GM19099 (cell line): ENCODE measurements around the gene RAPSN.

ENCODE experiments used
- POLR2A ChIP-seq: IDR thresholded peaks from 3 replicates; pipeline ENCODE4 v1.6.1; 2011; ENCODE audit warnings: low read depth; ENCODE audit not compliant: insufficient read length; ENCODE audit errors: extremely low read depth

RAPSN gene

GRCh38 chr11:47445840-47446239 is 3.1 kb downstream of the RAPSN start:
- no peak for TF ChIP-seq POLR2A

DNA sequence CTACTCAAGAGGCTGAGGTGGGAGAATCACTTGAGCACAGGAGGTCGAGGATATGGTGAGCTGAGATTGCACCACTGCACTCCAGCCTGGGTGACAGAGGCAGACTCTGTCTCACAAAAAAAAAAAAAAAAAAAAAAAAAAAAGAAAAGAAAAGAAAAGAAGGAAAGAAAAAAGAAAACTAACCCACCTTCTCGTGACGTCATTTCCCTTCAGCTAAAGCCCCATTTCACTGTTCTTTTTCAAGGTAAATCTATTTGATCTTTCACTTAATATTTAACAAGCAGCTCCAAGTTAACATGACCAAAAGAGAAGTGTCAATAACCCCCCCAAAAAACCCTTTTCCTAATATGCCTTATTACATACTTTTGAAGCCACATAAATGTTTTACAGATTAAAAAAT is 5.1 kb downstream of the RAPSN start:
- TF ChIP-seq POLR2A, result no peak

DNA sequence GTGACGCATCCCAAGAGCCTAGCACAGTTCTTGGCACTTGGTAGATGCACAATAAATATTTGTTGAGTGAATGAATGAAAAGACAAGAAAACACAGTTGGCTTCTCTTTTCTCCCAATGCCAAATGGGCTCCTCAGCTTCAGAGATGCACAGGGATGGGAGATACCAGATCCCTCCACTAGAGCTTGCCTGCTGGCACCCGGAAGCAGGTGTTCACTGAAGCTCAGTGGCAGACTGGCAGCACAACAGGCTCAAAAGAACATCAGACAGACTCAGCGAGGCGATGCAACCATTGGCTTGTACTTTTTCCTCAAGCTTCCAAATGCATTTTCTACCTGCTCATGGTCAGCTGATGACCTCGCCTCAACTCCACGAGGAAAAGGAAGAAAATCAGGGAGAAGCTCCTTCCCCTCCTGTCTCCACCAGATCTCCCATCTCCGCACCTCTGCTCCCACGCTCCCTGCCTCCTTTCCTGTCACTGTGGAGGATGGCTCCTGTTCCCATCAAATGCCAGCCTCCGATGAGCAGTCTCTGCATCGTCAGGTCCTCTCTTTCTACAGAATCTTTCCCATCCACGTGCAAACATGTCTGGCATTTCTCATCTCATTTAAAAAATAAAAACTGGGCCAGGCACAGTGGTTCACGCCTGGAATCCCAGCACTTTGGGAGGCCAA is 5.8 kb downstream of the RAPSN start:
- TF ChIP-seq POLR2A, result no peak

- no peak for TF ChIP-seq POLR2A
Measured at GRCh38 chr11:47442514-47442913, 6.4 kb downstream of the RAPSN start.

DNA sequence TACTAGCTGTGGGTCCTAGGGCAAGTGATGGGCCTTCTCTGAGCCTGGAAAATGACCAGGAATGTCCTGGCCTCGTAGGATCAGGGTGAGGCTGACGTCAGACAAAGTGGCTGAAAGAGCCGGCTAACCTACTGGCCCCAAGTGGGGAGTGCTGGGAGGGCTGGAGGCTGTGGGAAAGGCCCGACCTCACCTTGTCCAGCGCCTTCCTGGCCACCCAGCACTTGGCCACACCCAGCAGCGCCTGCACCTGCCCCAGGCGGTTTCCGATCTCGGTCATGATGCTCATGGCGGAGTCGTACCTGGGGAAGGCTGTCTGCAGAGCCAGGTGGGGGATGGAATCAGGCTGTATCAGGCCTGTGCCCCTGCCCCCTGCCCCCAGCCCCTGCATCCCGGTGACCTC is 7.5 kb downstream of the RAPSN start:
- TF ChIP-seq POLR2A, result no peak

DNA sequence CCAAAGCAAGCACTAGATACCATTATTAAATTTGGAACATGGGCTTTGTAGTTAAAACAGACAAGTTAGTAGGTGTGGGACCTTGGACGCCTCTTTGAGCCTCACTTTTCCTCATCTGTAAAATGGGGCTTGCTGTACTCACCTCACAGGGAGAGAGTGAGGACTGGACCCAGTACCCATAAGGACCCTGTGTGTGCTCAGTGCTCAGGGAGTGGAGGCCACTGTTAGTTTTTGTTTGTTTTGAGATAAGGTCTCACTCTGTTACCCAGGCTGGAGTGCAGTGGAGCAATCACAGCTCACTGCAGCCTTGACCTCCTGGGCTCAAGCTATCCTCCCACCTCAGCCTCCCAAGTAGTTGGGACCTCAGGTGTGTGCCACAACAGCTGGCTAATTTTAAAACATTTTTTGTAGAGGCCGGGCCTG is 8.9 kb downstream of the RAPSN start:
- TF ChIP-seq POLR2A, result no peak

DNA sequence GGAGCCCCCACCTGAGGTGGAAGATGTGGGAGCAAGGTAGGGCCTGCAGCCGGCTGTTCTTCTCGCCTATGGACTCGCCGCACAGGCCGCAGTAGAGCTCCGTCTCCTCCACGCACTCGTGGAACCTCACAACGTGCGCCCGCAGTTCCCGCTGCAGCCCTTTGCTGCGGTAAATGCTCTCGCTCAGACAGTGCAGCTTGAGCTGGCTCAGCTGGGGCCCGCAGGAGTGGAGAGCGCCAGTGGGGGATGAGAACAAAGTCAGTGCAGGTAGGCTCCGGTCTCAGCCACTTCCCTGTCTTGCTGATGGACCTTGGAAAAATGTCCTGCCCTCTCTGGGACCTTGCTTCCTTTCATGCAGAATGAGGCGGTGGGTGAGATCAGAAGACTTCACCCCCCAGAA is 10.2 kb downstream of the RAPSN start:
- no peak for TF ChIP-seq POLR2A

- no peak for TF ChIP-seq POLR2A
Measured at GRCh38 chr11:47437746-47438418, 11.1 kb downstream of the RAPSN start.

GRCh38 chr11:47437218-47437745 is 11.7 kb downstream of the RAPSN start:
- TF ChIP-seq POLR2A, result no peak

GRCh38 chr11:47436726-47437125 is 12.2 kb downstream of the RAPSN start:
- TF ChIP-seq POLR2A, result no peak

DNA sequence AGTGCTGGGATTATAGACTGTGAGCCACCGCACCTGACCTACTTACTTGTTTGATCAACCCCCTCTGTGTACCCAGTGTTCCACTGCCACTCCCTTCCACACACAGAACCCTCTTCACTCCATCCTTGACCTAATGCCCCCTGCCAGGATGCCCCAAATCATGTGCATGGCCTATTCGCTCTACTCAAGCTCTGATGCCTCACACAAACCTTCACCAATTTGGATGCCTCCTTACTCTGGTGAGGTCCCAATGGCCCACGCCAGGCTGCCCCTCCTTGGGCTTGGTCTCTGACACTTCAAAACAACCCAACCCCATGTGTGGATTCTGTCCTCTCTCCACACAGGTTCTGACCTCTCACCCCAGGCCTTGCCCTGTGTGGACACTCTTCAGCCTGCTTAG is 13.2 kb downstream of the RAPSN start:
- no peak for TF ChIP-seq POLR2A

- no peak for TF ChIP-seq POLR2A
Measured at GRCh38 chr11:47434011-47434786, 14.7 kb downstream of the RAPSN start.

DNA sequence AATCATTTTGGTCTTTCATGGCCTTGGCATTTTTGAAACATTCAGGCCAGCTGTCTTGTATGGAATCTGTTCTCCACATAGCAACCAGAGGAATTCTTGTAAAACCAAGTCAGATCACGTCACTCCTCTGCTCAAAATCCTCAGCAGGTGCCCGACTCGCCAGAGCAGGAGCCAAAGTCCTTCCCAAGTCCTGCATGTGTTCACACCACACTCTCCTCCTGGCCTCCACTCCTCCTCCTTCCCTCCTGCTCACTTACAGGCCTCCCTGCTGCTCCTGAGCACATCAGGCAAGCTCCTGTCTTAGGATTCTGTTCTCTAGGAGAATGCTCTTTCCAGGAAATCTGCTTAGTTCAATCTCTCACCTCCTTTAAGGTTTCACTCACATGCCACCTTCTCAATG is 15.8 kb downstream of the RAPSN start:
- TF ChIP-seq POLR2A, result no peak

DNA sequence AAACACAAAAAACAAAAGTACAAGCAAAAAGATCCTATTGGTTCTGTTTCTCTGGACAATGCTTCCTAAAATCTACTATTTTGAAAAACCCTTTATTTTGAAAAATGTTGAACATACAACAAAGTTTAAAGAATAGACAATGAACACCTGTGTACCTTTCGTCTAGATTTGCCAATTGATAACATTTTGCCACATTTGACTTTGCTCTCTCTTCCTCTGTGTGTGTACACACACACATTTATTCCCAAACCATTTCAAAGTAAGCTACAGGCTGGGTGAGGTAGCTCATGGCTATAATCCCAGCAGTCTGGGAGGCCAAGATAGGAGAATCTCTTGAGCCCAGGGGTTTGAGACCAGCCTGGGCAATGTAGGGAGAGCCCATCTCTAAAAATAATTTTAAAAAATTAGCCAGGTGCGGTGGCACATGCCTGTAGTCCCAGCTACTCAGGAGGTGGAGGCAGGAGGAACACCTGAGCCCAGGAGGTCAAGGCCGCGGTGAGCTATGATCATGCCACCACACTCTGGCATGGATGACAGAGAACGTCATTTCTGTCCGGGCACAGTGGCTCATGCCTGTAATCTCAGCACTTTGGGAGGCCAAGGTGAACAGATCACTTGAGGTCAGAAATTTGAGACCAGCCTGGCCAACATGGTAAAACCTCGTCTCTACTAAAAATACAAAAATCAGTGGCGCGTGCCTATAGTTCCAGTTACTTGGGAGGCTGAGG is 17.4 kb downstream of the RAPSN start:
- TF ChIP-seq POLR2A, result no peak

- TF ChIP-seq POLR2A, result no peak
Measured at GRCh38 chr11:47430524-47430923, 18.4 kb downstream of the RAPSN start.
